CD14-positive monocyte (primary cell): ENCODE measurements around the gene TOM1L2. TPM values are rescaled to one million over a fixed set of nuclear protein-coding genes. Genes with fewer than 3 reads are reported as not detected.

ENCODE experiments used
- DNase-seq, 3 donors: peaks; one replicate each; pipeline ENCODE4 v3.0.0-alpha.2; 2011 to 2022
- H2AFZ ChIP-seq: 2 replicates; pipeline ENCODE4 v1.6.0; 2012; ENCODE audit warnings: mild to moderate bottlenecking, low read depth, low read length, inconsistent platforms; ENCODE audit not compliant: insufficient read depth, poor library complexity, severe bottlenecking
- H3K27ac ChIP-seq, 2 donors: 1 replicate in 1 of 2; 2 replicates in 1 of 2; pipeline ENCODE4 v1.5.1; 2012 to 2013; ENCODE audit warnings: low read length in 2 of 2, control low read depth in 1 of 2, inconsistent platforms in 1 of 2, low read depth in 1 of 2, mild to moderate bottlenecking in 1 of 2
- H3K27me3 ChIP-seq, 2 donors: one replicate each; pipeline versions ENCODE4 v1.6.0 to v1.6.1; 2011 to 2013; ENCODE audit warnings: low read length in 2 of 2; ENCODE audit not compliant: control insufficient read depth in 2 of 2, insufficient read depth in 2 of 2
- H3K36me3 ChIP-seq, 2 donors: replicated peaks in 1 of 2; 1 replicate in 1 of 2; 2 replicates in 1 of 2; pipeline versions ENCODE4 v1.5.1 to v1.6.1; 2012 to 2013; ENCODE audit warnings: low read length in 2 of 2, control low read depth in 1 of 2, inconsistent platforms in 1 of 2, mild to moderate bottlenecking in 1 of 2; ENCODE audit not compliant: insufficient read depth in 2 of 2, control insufficient read depth in 1 of 2
- H3K4me1 ChIP-seq, 2 donors: 1 replicate in 1 of 2; 2 replicates in 1 of 2; pipeline versions ENCODE4 v1.5.1 to v1.6.1; 2012 to 2013; ENCODE audit warnings: low read length in 2 of 2, control low read depth in 1 of 2, inconsistent platforms in 1 of 2, mild to moderate bottlenecking in 1 of 2, moderate library complexity in 1 of 2; ENCODE audit not compliant: insufficient read depth in 2 of 2, control insufficient read depth in 1 of 2
- H3K4me2 ChIP-seq: replicated peaks from 2 replicates; pipeline ENCODE3; 2012; ENCODE audit warnings: low read length, moderate library complexity, mild to moderate bottlenecking; ENCODE audit not compliant: poor library complexity, severe bottlenecking; ENCODE audit errors: extremely low read depth
- H3K4me3 ChIP-seq, 3 experiments: fragments of 200-600 bp in 1 of 3; sonication (generic) in 1 of 3; replicated peaks in 1 of 3; 1 replicate in 2 of 3; 2 replicates in 1 of 3; pipeline ENCODE4 v1.5.1; 2011 to 2013; ENCODE audit warnings: low read length in 3 of 3, mild to moderate bottlenecking in 3 of 3, control low read depth in 2 of 3, low read depth in 2 of 3, inconsistent platforms in 1 of 3, moderate library complexity in 1 of 3
- H3K79me2 ChIP-seq: 2 replicates; pipeline ENCODE4 v1.6.0; 2012; ENCODE audit warnings: mild to moderate bottlenecking, control low read depth, inconsistent platforms, low read length, moderate library complexity; ENCODE audit not compliant: insufficient read depth
- H3K9ac ChIP-seq: 2 replicates; pipeline ENCODE4 v1.6.0; 2017; ENCODE audit warnings: low read length, mild to moderate bottlenecking; ENCODE audit not compliant: insufficient read depth, poor library complexity, severe bottlenecking
- H3K9me3 ChIP-seq, 2 donors: replicated peaks in 1 of 2; 1 replicate in 1 of 2; 2 replicates in 1 of 2; pipeline versions ENCODE4 v1.5.1 to v1.6.1; 2012 to 2013; ENCODE audit warnings: low read length in 2 of 2, control low read depth in 1 of 2; ENCODE audit not compliant: control insufficient read depth in 1 of 2, insufficient read depth in 1 of 2
- H4K20me1 ChIP-seq: 2 replicates; pipeline ENCODE4 v1.6.0; 2012; ENCODE audit warnings: mild to moderate bottlenecking, low read length, control low read depth, moderate library complexity; ENCODE audit not compliant: insufficient read depth
- H3K27ac Mint-ChIP-seq, 7 donors: one replicate each; pipeline ENCODE4 v1.8.0; 2020; ENCODE audit warnings: mild to moderate bottlenecking in 7 of 7, mixed read lengths in 7 of 7, moderate library complexity in 6 of 7, inconsistent platforms in 2 of 7
- H3K27me3 Mint-ChIP-seq, 3 donors: one replicate each; pipeline ENCODE4 v1.8.0; 2021 to 2022; ENCODE audit warnings: low read depth in 3 of 3, mild to moderate bottlenecking in 3 of 3, mixed read lengths in 3 of 3, moderate library complexity in 3 of 3, inconsistent platforms in 1 of 3
- H3K36me3 Mint-ChIP-seq, 2 donors: one replicate each; pipeline ENCODE4 v1.8.0; 2020; ENCODE audit warnings: mixed read lengths in 2 of 2, inconsistent platforms in 1 of 2, mild to moderate bottlenecking in 1 of 2
- H3K4me1 Mint-ChIP-seq: one replicate; pipeline ENCODE4 v1.8.0; 2020; ENCODE audit warnings: mild to moderate bottlenecking, mixed read lengths
- H3K4me3 Mint-ChIP-seq, 2 donors: one replicate each; pipeline ENCODE4 v1.8.0; 2020; ENCODE audit warnings: mild to moderate bottlenecking in 2 of 2, mixed read lengths in 2 of 2, moderate library complexity in 1 of 2
- H3K9me3 Mint-ChIP-seq, 7 donors: one replicate each; pipeline ENCODE4 v1.8.0; 2020 to 2022; ENCODE audit warnings: mixed read lengths in 7 of 7, mild to moderate bottlenecking in 6 of 7, moderate library complexity in 6 of 7, inconsistent platforms in 2 of 7
- CTCF ChIP-seq: fragments of 200-600 bp; IDR thresholded peaks from one replicate; pipeline ENCODE4 v1.8.0; 2022; ENCODE audit warnings: antibody characterized with exemption, mild to moderate bottlenecking
- WGBS: methylation state at CpG from one replicate; pipeline ENCODE4 v1.1.5; 2013; ENCODE audit warnings: missing lambda C conversion rate; ENCODE audit not compliant: insufficient coverage; 5-methylcytosine and 5-hydroxymethylcytosine counted together
- intact Hi-C, 2 donors: fragments of 100-400 bp; cut with micrococcal nuclease; formaldehyde crosslinking; loops; one replicate each; pipeline versions ENCODE4 v1.15.0 to v1.15.1; 2023
- polyA plus RNA-seq, 3 donors: library from polyadenylated mRNA; depleted of rRNA in 1 of 3; unstranded in 2 of 3; stranded (reverse) in 1 of 3; fragments of 300-500 nt in 2 of 3; fragments of >200 nt in 1 of 3; fragmentation: Illumina TruSeq in 2 of 3; gene quantifications; 1 replicate in 2 of 3; 2 replicates in 1 of 3; pipeline ENCODE4 v1.2.3, GENCODE V29; 2012 to 2021

The TOM1L2 gene
- polyA plus RNA-seq, 3 donors: 1.7 to 28.2 (median 2.8) TPM

- H3K4me1 Mint-ChIP-seq: peaks cover 20% of the 10 kb centered on the region
- peaks cover 80% of the 10 kb centered on the region for H3K79me2 ChIP-seq
- no peak overlapping the region for H3K4me3 Mint-ChIP-seq
- TF ChIP-seq CTCF: no peak
- no peak overlapping the region for H3K9ac ChIP-seq
- WGBS: 100% methylated on average over 2 of the region's 4 CpGs
- intact Hi-C loops: no loop called here
- no peak overlapping the region for H2AFZ ChIP-seq
- H3K27ac Mint-ChIP-seq: no peak overlapping the region
- no peak overlapping the region for H3K27ac ChIP-seq
- no peaks in the 10 kb centered on the region for H3K9me3 Mint-ChIP-seq
- H3K9me3 ChIP-seq: no peaks in the 10 kb centered on the region
- H3K4me1 ChIP-seq: peaks cover under 1 to 7% of the 10 kb centered on the region in 2 donors
- no peak overlapping the region for H3K4me2 ChIP-seq
- H3K4me3 ChIP-seq: no peak overlapping the region
- H3K36me3 ChIP-seq: peaks cover 0 to 5% of the 10 kb centered on the region in 2 donors
- no peaks in the 10 kb centered on the region for H3K27me3 ChIP-seq
- no peak for DNase-seq
- H4K20me1 ChIP-seq: peaks cover 51% of the 10 kb centered on the region
- peaks cover 12 to 19% of the 10 kb centered on the region in 2 donors for H3K36me3 Mint-ChIP-seq
- H3K27me3 Mint-ChIP-seq: peaks cover 1% of the 10 kb centered on the region in 3 donors
Measured at GRCh38 chr17:17964710-17965109, 7.5 kb downstream of the TOM1L2 start.

DNA sequence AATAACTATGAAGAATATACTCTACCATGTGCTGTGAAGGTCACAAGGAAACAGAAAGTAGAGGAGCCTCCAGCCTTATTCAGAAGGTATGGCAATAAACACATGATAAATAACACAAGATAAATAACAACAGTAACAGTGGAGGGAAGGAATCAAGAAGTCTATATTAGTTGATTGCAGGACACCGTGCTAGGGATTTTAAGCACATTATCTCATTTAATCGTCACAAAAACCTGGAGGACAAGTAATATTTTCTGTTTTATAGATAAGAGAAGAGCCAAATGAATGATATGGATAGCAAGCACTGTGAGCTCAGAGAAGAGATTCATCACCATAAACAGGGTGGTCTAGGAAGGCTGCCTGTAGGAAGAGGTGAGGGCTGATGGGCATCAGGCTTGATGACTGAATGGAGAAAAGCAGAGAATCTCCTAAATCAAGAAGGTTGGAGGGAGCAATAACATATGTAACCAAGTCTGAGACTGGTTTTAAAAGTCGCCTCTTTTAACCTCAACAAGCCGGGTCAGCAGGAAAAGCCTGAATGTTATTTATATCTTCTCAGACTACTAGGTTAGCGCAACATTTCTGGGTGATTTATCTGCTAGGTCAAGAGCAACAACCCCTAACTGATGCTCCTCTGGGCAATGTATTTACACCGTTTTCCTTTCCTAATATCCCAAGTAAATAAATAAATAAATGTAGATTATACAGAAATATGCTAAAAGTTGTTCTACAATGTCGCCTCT is 8.3 kb downstream of the TOM1L2 start:
- Mint-ChIP-seq H3K9me3 (no peaks in the 10 kb centered on the region), H3K27ac (peak overlapping the region in 1 of 7 donors; percentile 26), H3K27me3 (peaks cover 1% of the 10 kb centered on the region in 3 donors), H3K4me1 (peaks cover 28% of the 10 kb centered on the region), H3K4me3 (no peak overlapping the region), H3K36me3 (peaks cover 14 to 18% of the 10 kb centered on the region in 2 donors)
- intact Hi-C loops: no loop called here
- no peak overlapping the region for H3K4me3 ChIP-seq
- peaks cover 0 to 5% of the 10 kb centered on the region in 2 donors for H3K36me3 ChIP-seq
- no peak overlapping the region for H3K27ac ChIP-seq
- no peaks in the 10 kb centered on the region for H3K9me3 ChIP-seq
- H3K79me2 ChIP-seq: peaks cover 78% of the 10 kb centered on the region
- peaks cover 9 to 15% of the 10 kb centered on the region in 2 donors for H3K4me1 ChIP-seq
- H3K9ac ChIP-seq: no peak overlapping the region
- no peak overlapping the region for H2AFZ ChIP-seq
- WGBS: 80% methylated on average over 1 of the region's 7 CpGs
- no peaks in the 10 kb centered on the region for H3K27me3 ChIP-seq
- H3K4me2 ChIP-seq: no peak overlapping the region
- H4K20me1 ChIP-seq: peaks cover 53% of the 10 kb centered on the region
- DNase-seq: no peak
- no peak for TF ChIP-seq CTCF
